B cell (primary cell): ENCODE measurements around the gene M6PR. TPM values are rescaled to one million over a fixed set of nuclear protein-coding genes. Genes with fewer than 3 reads are reported as not detected.
A peak's percentile ranks its signal among the peaks of the same experiment; 100 is the strongest.

Source experiments
- ATAC-seq: fragments of 200-7000 bp; cut with Tn5 transposase; one replicate; pipeline ENCODE4 v1.10.0; 2021; ENCODE audit warnings: low read depth, mild to moderate bottlenecking, moderate number of reproducible peaks, moderate library complexity
- CTCF ChIA-PET: fragments of 350-600 bp; sonication (Branson Sonifier 250); formaldehyde crosslinking; loops from one replicate; lab custom pipeline; 2021; ENCODE audit warnings: antibody characterized with exemption, inconsistent platforms; lab: Charles Lee
- POLR2A ChIA-PET: fragments of 350-600 bp; sonication (Branson Sonifier 250); formaldehyde crosslinking; loops from one replicate; lab custom pipeline; 2021; ENCODE audit warnings: antibody characterized with exemption; lab: Charles Lee
- DNase-seq: peaks from one replicate; pipeline ENCODE4 v3.0.0; 2013
- H2AFZ ChIP-seq: 2 replicates; pipeline ENCODE4 v1.6.1; 2012; ENCODE audit warnings: mild to moderate bottlenecking, low read depth, low read length; ENCODE audit not compliant: insufficient read depth, poor library complexity, severe bottlenecking
- H3K27ac ChIP-seq, 2 donors: 1 replicate in 1 of 2; 2 replicates in 1 of 2; pipeline ENCODE4 v1.5.1; 2012 to 2013; ENCODE audit warnings: low read length in 2 of 2, mild to moderate bottlenecking in 2 of 2, moderate library complexity in 1 of 2
- H3K27me3 ChIP-seq, 4 experiments: fragments of 200-600 bp in 1 of 4; sonication (generic) in 1 of 4; replicated peaks in 1 of 4; 1 replicate in 2 of 4; 2 replicates in 2 of 4; pipeline versions ENCODE4 v1.6.1 to v1.7.0; 2013 to 2016; ENCODE audit warnings: low read length in 3 of 4, mild to moderate bottlenecking in 2 of 4, mixed read lengths in 1 of 4, moderate library complexity in 1 of 4; ENCODE audit not compliant: insufficient read depth in 4 of 4, control insufficient read depth in 3 of 4; ENCODE audit errors: control extremely low read depth in 1 of 4
- H3K36me3 ChIP-seq, 2 experiments: replicated peaks in 1 of 2; 1 replicate in 1 of 2; 2 replicates in 1 of 2; pipeline versions ENCODE4 v1.6.1 to v1.7.1; 2013; ENCODE audit warnings: low read length in 1 of 2; ENCODE audit not compliant: insufficient read depth in 2 of 2, control insufficient read depth in 1 of 2; ENCODE audit errors: control extremely low read depth in 1 of 2, extremely low read depth in 1 of 2
- H3K4me1 ChIP-seq, 2 donors: fragments of 200-600 bp in 1 of 2; sonication (generic) in 1 of 2; 1 replicate in 1 of 2; 2 replicates in 1 of 2; pipeline versions ENCODE4 v1.5.1 to v1.6.1; 2013 to 2017; ENCODE audit warnings: low read length in 2 of 2; ENCODE audit not compliant: control insufficient read depth in 2 of 2, insufficient read depth in 2 of 2
- H3K4me2 ChIP-seq: replicated peaks from 2 replicates; pipeline ENCODE3; 2012; ENCODE audit warnings: mild to moderate bottlenecking, low read depth, low read length; ENCODE audit not compliant: poor library complexity, severe bottlenecking
- H3K4me3 ChIP-seq, 5 experiments: fragments of 200-600 bp in 1 of 5; sonication (generic) in 1 of 5; 1 replicate in 3 of 5; 2 replicates in 2 of 5; pipeline versions ENCODE4 v1.5.1 to v1.7.0; 2011 to 2016; ENCODE audit warnings: low read length in 4 of 5, mild to moderate bottlenecking in 4 of 5, low read depth in 2 of 5, control low read depth in 1 of 5, moderate library complexity in 1 of 5; ENCODE audit not compliant: insufficient read depth in 1 of 5; ENCODE audit errors: control extremely low read depth in 1 of 5, extremely low read depth in 1 of 5
- H3K79me2 ChIP-seq: fragments of 200-600 bp; sonication (generic); one replicate; pipeline ENCODE4 v1.6.0; 2016; ENCODE audit warnings: low read length; ENCODE audit not compliant: control insufficient read depth, insufficient read depth
- H3K9ac ChIP-seq: fragments of 200-600 bp; sonication (generic); 2 replicates; pipeline ENCODE4 v1.6.1; 2017; ENCODE audit warnings: mild to moderate bottlenecking, low read length, moderate library complexity
- H3K9me3 ChIP-seq, 3 donors: one replicate each; pipeline versions ENCODE4 v1.6.1 to v1.7.1; 2013; ENCODE audit warnings: low read length in 2 of 3; ENCODE audit not compliant: control insufficient read depth in 2 of 3, insufficient read depth in 1 of 3; ENCODE audit errors: control extremely low read depth in 1 of 3
- H4K20me1 ChIP-seq: 2 replicates; pipeline ENCODE4 v1.6.0; 2012; ENCODE audit warnings: mild to moderate bottlenecking, low read length; ENCODE audit not compliant: insufficient read depth, control insufficient read depth, poor library complexity, severe bottlenecking
- H3K27ac Mint-ChIP-seq: one replicate; pipeline ENCODE4 v1.8.0; 2021; ENCODE audit warnings: mixed read lengths
- H3K27me3 Mint-ChIP-seq: one replicate; pipeline ENCODE4 v1.8.0; 2021; ENCODE audit warnings: mixed read lengths
- H3K4me1 Mint-ChIP-seq: one replicate; pipeline ENCODE4 v1.8.0; 2021; ENCODE audit warnings: mixed read lengths
- H3K4me3 Mint-ChIP-seq: one replicate; pipeline ENCODE4 v1.8.0; 2021; ENCODE audit warnings: mixed read lengths
- H3K9me3 Mint-ChIP-seq: one replicate; pipeline ENCODE4 v1.8.0; 2022; ENCODE audit warnings: mixed read lengths; ENCODE audit not compliant: insufficient read depth
- EZH2 ChIP-seq: IDR thresholded peaks from 2 replicates; pipeline ENCODE4 v1.6.1; 2012; ENCODE audit warnings: borderline replicate concordance, low read depth, mild to moderate bottlenecking, moderate library complexity, low read length; ENCODE audit not compliant: insufficient read depth, poor library complexity, severe bottlenecking
- WGBS: methylation state at CpG from one replicate; pipeline ENCODE4 v1.1.5; 2013; ENCODE audit warnings: missing lambda C conversion rate; ENCODE audit not compliant: insufficient coverage; 5-methylcytosine and 5-hydroxymethylcytosine counted together
- intact Hi-C: fragments of 100-400 bp; cut with micrococcal nuclease; formaldehyde crosslinking; loops from one replicate; pipeline ENCODE4 v1.10.0; 2022
- polyA minus RNA-seq: library from RNA; depleted of rRNA, polyadenylated mRNA; stranded (reverse); fragments of >200 nt; gene quantifications from 2 replicates; pipeline ENCODE4 v1.2.3, GENCODE V29; 2012
- polyA plus RNA-seq: library from polyadenylated mRNA; depleted of rRNA; stranded (reverse); fragments of >200 nt; gene quantifications from 2 replicates; pipeline ENCODE4 v1.2.3, GENCODE V29; 2012
- total RNA-seq, 2 donors: library from RNA; stranded (reverse); fragments of 120-200 nt in 1 of 2; gene quantifications; 1 replicate in 1 of 2; 2 replicates in 1 of 2; pipeline versions ENCODE4 v1.2.3 to v1.2.4, GENCODE V29; 2013 to 2022
- TF ChIP-seq, protein P1 (sequence below): fragments of 200-600 bp; IDR thresholded peaks from one replicate; pipeline ENCODE4 v1.8.0; 2022; ENCODE audit warnings: antibody characterized with exemption, mild to moderate bottlenecking

M6PR gene
- total RNA-seq, result 199 and 204 TPM in 2 replicates
- total RNA-seq (2013), result 160 TPM
- 56.8 and 58.8 TPM in 2 replicates for polyA plus RNA-seq
- polyA minus RNA-seq, result 110 and 123 TPM in 2 replicates

DNA sequence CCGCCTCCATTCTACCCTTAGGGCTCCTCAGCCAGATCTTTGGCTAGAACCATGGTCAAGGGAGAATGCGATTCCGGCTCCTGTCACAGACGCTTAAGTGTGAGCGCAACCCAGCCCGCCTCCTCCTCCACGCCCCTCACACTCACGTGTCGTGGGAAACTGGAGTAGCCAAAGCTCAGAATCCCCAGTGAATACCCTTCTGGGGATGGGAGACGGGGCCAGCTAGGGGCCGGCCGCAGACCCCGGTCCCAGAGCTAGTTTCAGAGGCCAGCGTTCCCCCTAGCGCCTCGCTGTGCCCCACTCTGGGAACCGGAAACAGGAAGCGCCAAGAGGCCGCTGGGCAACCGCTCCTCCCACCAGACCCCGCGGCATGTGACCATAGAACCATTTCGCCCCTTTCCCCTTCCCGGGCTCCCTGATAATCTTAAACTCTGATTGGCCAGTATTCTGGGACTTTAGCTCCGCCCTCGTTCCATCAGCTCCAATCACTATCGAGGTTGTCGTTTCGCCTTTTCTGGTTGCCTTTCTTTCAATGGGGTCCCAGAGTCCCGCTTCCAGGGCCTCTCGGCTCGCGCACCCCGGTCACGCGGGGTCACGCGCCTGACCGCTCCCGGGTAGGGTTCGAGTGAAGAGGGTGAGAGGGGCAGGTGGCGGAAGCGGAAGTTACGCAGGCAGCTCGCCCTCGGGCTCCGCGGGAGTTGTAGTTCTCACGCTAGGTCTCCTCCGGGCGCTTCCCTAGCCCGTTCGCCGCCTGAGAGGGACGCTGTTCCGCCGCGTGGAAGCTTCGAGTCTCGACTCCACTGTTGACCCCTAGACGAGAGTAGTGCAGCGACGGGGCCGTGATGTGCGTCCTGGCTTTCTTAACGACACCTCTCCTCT lies at the start of gene M6PR:
Gene M6PR (minus strand): TSS at position 304 of the 879 bp plus-strand sequence. CDS start 3,241 bp downstream, outside the sequence.
- H2AFZ ChIP-seq, result peak within 1 kb of the TSS; percentile 78
- H3K4me2 ChIP-seq, result peak within 1 kb of the TSS; percentile 92
- peaks cover 44% of the 10 kb centered on the region for H3K4me1 Mint-ChIP-seq
- peak; percentile 95 for DNase-seq
- intact Hi-C loops, result loop anchor here (1.0 to 10.0 kb wide), 4 partner anchors 35 to 251 kb away; partner anchors contain the start of gene PHC1
- H3K27me3 Mint-ChIP-seq, result no peaks in the 10 kb centered on the region
- H3K9ac ChIP-seq, result peak within 1 kb of the TSS; percentile 98
- H3K27ac Mint-ChIP-seq, result peak within 1 kb of the TSS; percentile 98
- WGBS, result under 1% methylated on average over 58 of the region's 66 CpGs
- peaks cover 3 to 16% of the 10 kb centered on the region in 2 experiments for H3K36me3 ChIP-seq
- no peaks in the 10 kb centered on the region for H3K9me3 ChIP-seq
- peaks cover 9% of the 10 kb centered on the region for H4K20me1 ChIP-seq
- peak within 1 kb of the TSS; percentile 97 to 98 for H3K27ac ChIP-seq
- peaks cover 57% of the 10 kb centered on the region for H3K79me2 ChIP-seq
- no peaks in the 10 kb centered on the region for H3K27me3 ChIP-seq
- peak; percentile 83 for ATAC-seq
- ChIA-PET CTCF (interaction anchor here (0.7 to 3.6 kb wide), 9 partner anchors 13 to 277 kb away, joined by 3 to 14 read pairs (median 3); partner anchors contain the start of gene PHC1), POLR2A (interaction anchor here (0.5 to 1.2 kb wide), 6 partner anchors 12 to 322 kb away, joined by 3 to 7 read pairs (median 4); partner anchors contain the start of gene PHC1)
- TF ChIP-seq, protein P1, sequence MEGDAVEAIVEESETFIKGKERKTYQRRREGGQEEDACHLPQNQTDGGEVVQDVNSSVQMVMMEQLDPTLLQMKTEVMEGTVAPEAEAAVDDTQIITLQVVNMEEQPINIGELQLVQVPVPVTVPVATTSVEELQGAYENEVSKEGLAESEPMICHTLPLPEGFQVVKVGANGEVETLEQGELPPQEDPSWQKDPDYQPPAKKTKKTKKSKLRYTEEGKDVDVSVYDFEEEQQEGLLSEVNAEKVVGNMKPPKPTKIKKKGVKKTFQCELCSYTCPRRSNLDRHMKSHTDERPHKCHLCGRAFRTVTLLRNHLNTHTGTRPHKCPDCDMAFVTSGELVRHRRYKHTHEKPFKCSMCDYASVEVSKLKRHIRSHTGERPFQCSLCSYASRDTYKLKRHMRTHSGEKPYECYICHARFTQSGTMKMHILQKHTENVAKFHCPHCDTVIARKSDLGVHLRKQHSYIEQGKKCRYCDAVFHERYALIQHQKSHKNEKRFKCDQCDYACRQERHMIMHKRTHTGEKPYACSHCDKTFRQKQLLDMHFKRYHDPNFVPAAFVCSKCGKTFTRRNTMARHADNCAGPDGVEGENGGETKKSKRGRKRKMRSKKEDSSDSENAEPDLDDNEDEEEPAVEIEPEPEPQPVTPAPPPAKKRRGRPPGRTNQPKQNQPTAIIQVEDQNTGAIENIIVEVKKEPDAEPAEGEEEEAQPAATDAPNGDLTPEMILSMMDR, result peak; percentile 47
- no peak for TF ChIP-seq EZH2
- no peaks in the 10 kb centered on the region for H3K9me3 Mint-ChIP-seq
- peak within 1 kb of the TSS; percentile 67 to 99 (median 91) for H3K4me3 ChIP-seq
- H3K4me3 Mint-ChIP-seq, result peak within 1 kb of the TSS; percentile 95
- H3K4me1 ChIP-seq, result peaks cover 31 to 35% of the 10 kb centered on the region in 2 donors
